ENCODE results near the gene ESD.
"Not testable (repeated sequence)": the region's sequence is repeated elsewhere in the genome, so short reads cannot be mapped to it uniquely, and the experiment has no call there.

ESD gene, protein sequence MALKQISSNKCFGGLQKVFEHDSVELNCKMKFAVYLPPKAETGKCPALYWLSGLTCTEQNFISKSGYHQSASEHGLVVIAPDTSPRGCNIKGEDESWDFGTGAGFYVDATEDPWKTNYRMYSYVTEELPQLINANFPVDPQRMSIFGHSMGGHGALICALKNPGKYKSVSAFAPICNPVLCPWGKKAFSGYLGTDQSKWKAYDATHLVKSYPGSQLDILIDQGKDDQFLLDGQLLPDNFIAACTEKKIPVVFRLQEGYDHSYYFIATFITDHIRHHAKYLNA

GRCh38 chr13:46796515-46797474, at the start of gene ESD:
Gene ESD, minus strand, starts transcription at chr13:46797161. Its CDS starts 5,748 bp downstream, at chr13:46791413.
- peak; percentile 90 for DNase-seq (ENCODE audit: low read depth)

DNA sequence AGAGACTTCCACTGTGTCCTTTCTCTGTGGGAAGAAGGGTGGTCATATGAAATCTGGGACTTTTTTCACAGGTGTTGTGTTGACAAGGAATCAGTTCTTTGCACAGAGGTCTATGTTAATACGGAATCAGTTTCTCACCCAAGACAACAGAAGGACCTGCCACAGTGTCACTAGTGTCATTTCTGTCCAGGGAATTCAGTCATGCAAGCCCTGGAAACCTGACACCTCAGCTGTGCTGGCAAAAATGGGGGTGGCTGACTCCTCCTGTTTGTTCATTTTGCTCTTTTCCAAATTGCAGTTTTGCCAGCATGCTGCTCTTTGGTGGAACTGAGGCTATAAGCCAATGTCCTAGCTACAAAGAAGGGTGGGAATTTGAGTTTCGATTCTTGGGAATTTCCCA, 49.8 kb upstream of the ESD start:
- no peak for DNase-seq (ENCODE audit: low read depth)

DNA sequence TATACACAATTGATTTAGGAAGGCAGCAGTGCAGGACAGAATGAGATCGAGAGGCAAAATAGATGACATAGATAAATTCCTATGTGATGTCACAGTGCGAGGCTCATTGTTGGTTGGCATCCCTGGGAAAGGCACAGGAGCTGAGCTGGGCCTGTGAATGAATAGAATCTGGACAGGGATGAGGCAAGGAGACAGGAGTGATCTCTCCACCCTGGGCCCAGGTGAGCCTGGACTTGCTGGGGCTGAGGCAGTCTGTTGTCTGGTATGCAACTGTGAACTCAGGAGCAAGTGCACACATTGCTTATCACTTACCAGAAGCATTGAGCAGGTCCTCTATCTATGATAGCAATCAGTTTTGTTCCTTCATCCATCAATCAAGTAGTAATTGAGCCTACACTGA, 48.2 kb upstream of the ESD start:
- DNase-seq (ENCODE audit: low read depth) = no peak

- no peak for DNase-seq (ENCODE audit: low read depth)
Measured at GRCh38 chr13:46844431-46844830, 47.5 kb upstream of the ESD start.

GRCh38 chr13:46839399-46839798, 42.4 kb upstream of the ESD start:
- DNase-seq (ENCODE audit: low read depth) = no peak

DNA sequence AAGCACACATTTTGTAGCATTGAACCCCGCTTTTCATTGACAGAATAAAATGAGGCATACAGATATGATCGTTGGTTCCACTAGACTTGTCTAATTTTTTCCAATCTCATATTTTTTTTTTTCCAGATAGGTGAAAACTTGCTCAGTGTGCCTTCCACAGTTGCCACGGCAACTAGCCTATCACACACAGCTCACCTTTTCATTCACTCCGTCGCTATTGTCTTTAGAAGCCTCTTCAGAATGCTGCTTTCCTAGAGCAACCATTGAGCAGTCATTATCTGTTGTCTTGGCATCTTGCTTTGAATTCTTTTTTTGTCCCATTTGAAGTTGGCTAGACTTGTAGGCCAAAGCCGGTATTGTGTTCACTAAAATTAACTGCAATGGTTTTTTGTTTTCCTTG, 37.7 kb upstream of the ESD start:
- no peak for DNase-seq (ENCODE audit: low read depth)

DNA sequence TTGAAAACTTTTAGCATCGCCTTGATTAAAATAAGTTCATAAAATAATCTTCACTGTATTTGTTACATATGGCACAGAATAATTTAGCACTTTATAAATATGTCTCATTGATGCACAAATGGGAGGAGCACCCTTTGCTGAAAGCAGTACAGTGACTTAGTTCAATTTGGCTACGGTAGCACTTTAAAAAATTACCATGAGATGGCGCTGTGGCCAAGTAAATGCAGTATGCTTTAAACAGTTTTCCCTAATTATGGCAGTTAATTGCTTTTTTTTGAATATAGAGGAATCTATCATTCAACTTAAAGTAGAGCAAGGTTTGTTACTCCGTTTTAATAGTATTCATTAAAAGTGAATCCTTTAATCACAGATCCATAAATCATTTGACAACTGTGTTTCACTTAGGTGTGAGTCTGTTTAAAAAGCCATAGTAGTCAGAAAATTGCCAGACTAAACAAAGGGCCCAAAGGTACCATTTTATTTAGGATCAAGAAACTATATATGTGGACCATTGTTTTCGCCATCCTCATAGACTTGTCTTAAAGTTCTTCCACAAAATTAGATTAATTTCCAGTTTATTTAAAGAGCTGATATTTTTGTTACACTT, 34.7 kb upstream of the ESD start:
- no peak for DNase-seq (ENCODE audit: low read depth)

DNA sequence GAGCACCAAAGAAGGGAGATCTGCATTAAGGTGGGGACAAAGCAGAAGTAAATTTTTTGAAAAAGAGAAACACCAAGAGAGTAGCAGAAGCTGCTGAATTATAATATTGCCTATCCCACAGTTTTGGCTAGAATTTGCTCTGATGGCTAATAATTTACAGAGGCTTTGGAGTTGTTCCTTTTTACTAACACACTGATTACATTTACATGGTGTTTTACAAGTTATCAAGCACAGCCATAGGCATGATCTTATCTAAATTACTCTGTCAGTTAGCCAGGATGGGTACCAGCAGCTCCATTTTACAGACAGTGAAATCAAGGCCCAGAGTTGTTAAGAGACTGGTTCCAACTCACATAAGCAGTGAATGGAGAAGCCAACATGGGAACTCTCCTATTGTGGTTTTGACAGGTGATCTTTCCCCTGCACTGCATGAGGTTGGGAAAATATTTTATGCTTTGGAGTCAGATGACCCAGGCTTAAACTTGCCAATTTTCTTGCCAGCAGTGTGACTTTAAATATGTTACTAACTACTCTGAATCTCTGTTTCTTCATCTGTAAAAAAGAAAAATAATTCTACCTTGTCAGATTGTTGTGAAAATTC, 33.5 kb upstream of the ESD start:
- no peak for DNase-seq (ENCODE audit: low read depth)

DNA sequence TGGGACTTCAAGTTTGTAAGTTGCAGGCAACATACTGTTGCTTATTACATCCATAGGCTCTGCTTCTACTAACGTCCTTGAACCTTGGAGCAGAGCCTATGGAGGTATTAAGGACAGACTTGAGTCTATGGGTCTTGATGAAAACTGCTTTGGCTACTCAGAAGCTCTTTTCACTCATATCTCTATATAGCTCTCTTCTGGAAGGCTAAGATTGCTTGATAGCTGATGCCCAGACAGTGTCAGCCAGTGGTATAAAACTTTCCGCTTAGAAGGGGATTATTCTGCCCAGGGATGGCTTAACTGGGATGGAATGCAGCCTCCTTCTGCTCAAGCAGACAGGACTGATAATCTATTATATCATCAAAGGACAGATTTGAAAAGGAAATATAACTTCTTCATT, 25.6 kb upstream of the ESD start:
- no peak for DNase-seq (ENCODE audit: low read depth)

GRCh38 chr13:46817838-46818476, 21.0 kb upstream of the ESD start:
- DNase-seq (ENCODE audit: low read depth) = no peak

GRCh38 chr13:46817095-46817494, 20.1 kb upstream of the ESD start:
- no peak for DNase-seq (ENCODE audit: low read depth)

- no peak for DNase-seq (ENCODE audit: low read depth)
Measured at GRCh38 chr13:46816371-46816770, 19.4 kb upstream of the ESD start.

- DNase-seq (ENCODE audit: low read depth) = no peak
Measured at GRCh38 chr13:46812301-46812797, 15.4 kb upstream of the ESD start.

DNA sequence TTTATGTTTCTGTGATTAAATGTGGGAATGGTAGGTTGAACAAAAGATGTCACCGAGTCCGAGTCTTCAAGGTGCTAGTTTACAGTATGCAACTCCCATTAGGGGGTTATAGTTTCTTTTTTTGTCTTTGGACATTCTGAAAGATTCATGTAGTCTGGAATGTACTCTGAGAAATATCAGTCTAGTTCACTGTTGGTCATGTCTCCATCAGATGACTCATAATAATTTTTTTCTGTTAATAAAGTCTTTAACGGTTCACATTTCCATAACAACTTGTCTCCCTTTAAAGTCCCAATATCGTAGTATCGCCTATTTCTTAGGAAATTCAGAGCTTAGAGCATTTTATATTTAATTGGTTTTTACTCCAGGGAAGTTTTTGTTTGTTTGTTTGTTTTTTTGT, 13.5 kb upstream of the ESD start:
- DNase-seq (ENCODE audit: low read depth) = no peak

- DNase-seq (ENCODE audit: low read depth) = not testable (repeated sequence)
Measured at GRCh38 chr13:46804921-46805320, 8.0 kb upstream of the ESD start.

- no peak for DNase-seq (ENCODE audit: low read depth)
Measured at GRCh38 chr13:46804391-46804815, 7.4 kb upstream of the ESD start.

DNA sequence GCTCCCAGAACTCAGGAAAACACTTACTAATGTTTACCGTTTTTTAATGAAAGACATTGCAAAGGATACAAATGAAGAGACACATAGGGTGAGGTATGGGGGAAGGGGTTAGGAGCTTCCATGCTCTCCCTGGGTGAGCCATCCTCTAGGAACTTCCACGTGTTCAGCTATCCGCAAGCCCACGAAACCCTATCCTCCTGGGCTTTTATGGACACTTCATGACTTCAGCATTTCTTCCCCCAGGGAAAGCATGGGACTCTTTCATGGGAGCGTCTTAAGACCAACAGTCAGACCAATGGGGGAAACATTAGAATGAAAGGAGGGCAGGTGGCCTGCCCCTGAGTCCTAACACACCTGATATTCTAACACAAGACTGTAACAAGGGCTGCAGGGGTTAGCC, 6.6 kb upstream of the ESD start:
- DNase-seq (ENCODE audit: low read depth) = no peak

DNA sequence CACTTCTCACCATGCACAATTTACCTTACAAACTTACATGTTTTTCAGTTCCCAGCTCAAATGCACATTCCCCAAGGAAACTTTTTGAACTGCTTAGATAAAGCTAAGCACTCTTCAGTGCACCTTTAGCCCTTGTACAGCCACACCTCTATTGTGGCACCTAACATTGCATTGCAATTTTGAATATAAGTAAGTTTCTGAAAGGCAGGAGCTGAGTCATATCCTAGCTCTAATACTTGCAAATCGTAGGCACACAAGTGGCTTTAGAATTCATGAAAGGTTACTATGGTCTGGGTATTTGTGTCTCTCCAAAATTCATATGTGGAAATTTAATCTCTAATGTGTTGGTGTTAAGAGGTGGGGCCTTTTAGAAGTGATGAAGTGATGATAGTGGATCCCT, 4.9 kb upstream of the ESD start:
- no peak for DNase-seq (ENCODE audit: low read depth)

GRCh38 chr13:46799139-46799538, 2.2 kb upstream of the ESD start:
- DNase-seq (ENCODE audit: low read depth) = no peak

DNA sequence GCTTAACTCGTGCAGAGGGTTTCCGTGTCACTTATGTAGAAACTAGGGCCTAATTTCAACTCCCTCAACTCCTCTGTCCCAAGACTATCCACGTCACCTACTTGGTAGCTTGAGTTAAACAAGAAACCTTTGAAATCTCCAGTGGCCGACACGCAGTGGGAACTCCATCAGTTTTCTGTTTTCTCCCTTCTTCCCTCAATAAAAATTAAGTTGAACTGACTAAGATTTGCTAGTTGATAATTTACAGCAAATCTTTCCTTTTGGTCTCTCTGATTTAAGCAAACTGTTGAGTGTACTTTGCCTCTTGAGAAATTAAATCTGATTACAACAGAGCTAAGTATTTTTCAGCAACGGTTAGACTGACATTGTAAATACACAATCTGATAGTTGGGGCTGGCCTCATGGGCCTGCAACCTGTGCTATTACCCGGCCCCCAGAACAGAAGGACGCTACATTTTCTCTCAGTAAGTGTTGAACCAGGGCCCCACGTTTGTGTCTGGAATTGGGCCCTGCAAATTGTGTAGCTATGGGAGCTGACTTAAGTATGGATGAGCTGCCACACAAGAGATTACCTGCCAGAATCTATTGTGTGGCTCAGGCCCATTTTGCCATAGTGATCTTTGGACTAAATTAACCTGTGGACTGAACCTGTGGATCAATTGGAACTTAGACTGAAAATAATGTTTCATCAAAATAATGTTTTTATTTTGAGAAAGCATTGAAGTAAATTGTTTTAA, 708 bp upstream of the ESD start:
- no peak for DNase-seq (ENCODE audit: low read depth)

- DNase-seq (ENCODE audit: low read depth) = no peak
Measured at GRCh38 chr13:46796129-46796514, 839 bp downstream of the ESD start.

Measured in activated T-cell treated with anti-CD3 and anti-CD28 coated beads for 48 hours (primary cell).